AG04450 (cell line): ENCODE results near the gene MYO15A. TPM values are rescaled to one million over a fixed set of nuclear protein-coding genes. Genes with fewer than 3 reads are reported as not detected.

ENCODE experiments used
- CTCF ChIA-PET: fragments of 300-600, 350-600 bp; formaldehyde crosslinking; extraction: SDS; loops from one replicate; lab custom pipeline; 2022; ENCODE audit warnings: antibody characterized with exemption, inconsistent platforms; lab: Charles Lee
- POLR2A ChIA-PET: fragments of 350-600 bp; formaldehyde crosslinking; extraction: SDS; loops from one replicate; lab custom pipeline; 2021; ENCODE audit warnings: antibody characterized with exemption, inconsistent platforms; lab: Yijun Ruan, JAX
- DNase-seq: peaks from one replicate; pipeline ENCODE4 v3.0.0-alpha.2; 2011; ENCODE audit warnings: low read depth, low spot score
- H3K27ac ChIP-seq: one replicate; pipeline ENCODE4 v1.5.1; 2012; ENCODE audit warnings: low read depth, low read length, control low read depth
- H3K27me3 ChIP-seq: one replicate; pipeline ENCODE4 v1.6.0; 2012; ENCODE audit warnings: low read length; ENCODE audit not compliant: control insufficient read depth, insufficient read depth
- H3K4me3 ChIP-seq: 2 replicates; pipeline ENCODE4 v1.5.1; 2011; ENCODE audit warnings: mild to moderate bottlenecking, low read depth, low read length, control low read depth
- H3K9me3 ChIP-seq: 2 replicates; pipeline ENCODE4 v1.5.1; 2012; ENCODE audit warnings: low read length; ENCODE audit not compliant: control insufficient read depth, insufficient read depth
- CTCF ChIP-seq: IDR thresholded peaks from 2 replicates; pipeline ENCODE4 v1.5.1; 2011; ENCODE audit warnings: low read depth, low read length, control low read depth, inconsistent platforms
- polyA plus RNA-seq: library from polyadenylated mRNA; depleted of rRNA; stranded (reverse); fragments of >200 nt; gene quantifications from 2 replicates; pipeline ENCODE4 v1.2.3, GENCODE V29; 2011

MYO15A gene
- polyA plus RNA-seq, 1 experiment: 0.19 TPM

GRCh38 chr17:18069101-18069500 is 39.5 kb upstream of the MYO15A start:
- ChIA-PET POLR2A (no interaction called here), CTCF (interaction anchor here (0.6 kb wide), 1 partner anchor 9 kb away, joined by 6 read pairs; no protein-coding TSS in a partner anchor)
- no peak for TF ChIP-seq CTCF
- no peak overlapping the region for H3K4me3 ChIP-seq
- no peak overlapping the region for H3K27ac ChIP-seq
- DNase-seq: no peak
- no peaks in the 10 kb centered on the region for H3K27me3 ChIP-seq
- no peaks in the 10 kb centered on the region for H3K9me3 ChIP-seq

GRCh38 chr17:18070861-18071340 is 37.7 kb upstream of the MYO15A start:
- H3K4me3 ChIP-seq: peak overlapping the region; percentile 34
- CTCF ChIA-PET: no interaction called here
- no peaks in the 10 kb centered on the region for H3K27me3 ChIP-seq

GRCh38 chr17:18071751-18072150 is 36.8 kb upstream of the MYO15A start:
- Histone ChIP-seq H3K27ac (no peak overlapping the region), H3K9me3 (no peaks in the 10 kb centered on the region), H3K4me3 (no peak overlapping the region), H3K27me3 (no peaks in the 10 kb centered on the region)
- no peak for DNase-seq
- CTCF ChIA-PET: no interaction called here
- TF ChIP-seq CTCF: no peak
- POLR2A ChIA-PET: no interaction called here

More at GRCh38 chr17:18070861-18071340, 37.7 kb upstream of the MYO15A start:
- no peaks in the 10 kb centered on the region for H3K9me3 ChIP-seq
- no peak for TF ChIP-seq CTCF
- DNase-seq: peak; percentile 3
- peak overlapping the region; percentile 55 for H3K27ac ChIP-seq
- POLR2A ChIA-PET: no interaction called here

GRCh38 chr17:18074566-18075272 is 33.8 kb upstream of the MYO15A start:
- ChIA-PET CTCF (interaction anchor here (0.6 kb wide), 1 partner anchor 259 kb away, joined by 3 read pairs; no protein-coding TSS in a partner anchor), POLR2A (no interaction called here)
- Histone ChIP-seq H3K27ac (no peak overlapping the region), H3K4me3 (no peak overlapping the region), H3K27me3 (peaks cover 3% of the 10 kb centered on the region), H3K9me3 (no peaks in the 10 kb centered on the region)
- no peak for TF ChIP-seq CTCF
- DNase-seq: no peak

GRCh38 chr17:18076936-18077335 is 31.6 kb upstream of the MYO15A start:
- no peaks in the 10 kb centered on the region for H3K9me3 ChIP-seq
- CTCF ChIA-PET: no interaction called here
- no peak overlapping the region for H3K4me3 ChIP-seq
- no peak for DNase-seq
- peaks cover 3% of the 10 kb centered on the region for H3K27me3 ChIP-seq
- no peak for TF ChIP-seq CTCF
- POLR2A ChIA-PET: no interaction called here
- no peak overlapping the region for H3K27ac ChIP-seq
